Tibial nerve (tissue), 4 donors: ENCODE measurements around the gene SERPINE1. TPM values are rescaled to one million over a fixed set of nuclear protein-coding genes. Genes with fewer than 3 reads are reported as not detected.

Experiments
- DNase-seq, 2 donors: peaks; one replicate each; pipeline ENCODE4 v3.0.0-alpha.2; 2019; ENCODE audit warnings: low spot score in 2 of 2
- H3K27ac ChIP-seq, 4 donors: fragments of 200-600 bp; sonication (generic) in 3 of 4; one replicate each; pipeline ENCODE4 v1.5.1; 2017 to 2019; ENCODE audit warnings: mild to moderate bottlenecking in 1 of 4
- H3K27me3 ChIP-seq, 2 donors: fragments of 200-600 bp; sonication (generic) in 1 of 2; one replicate each; pipeline versions ENCODE4 v1.5.1 to v1.6.0; 2017 to 2019
- H3K36me3 ChIP-seq, 3 donors: fragments of 200-600 bp; sonication (generic); one replicate each; pipeline ENCODE4 v1.5.1; 2018 to 2019
- H3K4me1 ChIP-seq, 4 donors: fragments of 200-600 bp; sonication (generic) in 3 of 4; one replicate each; pipeline ENCODE4 v1.5.1; 2017 to 2019
- H3K4me3 ChIP-seq, 4 donors: fragments of 200-600 bp; sonication (generic) in 3 of 4; one replicate each; pipeline ENCODE4 v1.5.1; 2017 to 2019; ENCODE audit warnings: mild to moderate bottlenecking in 1 of 4, moderate library complexity in 1 of 4
- H3K9me3 ChIP-seq, 4 donors: fragments of 200-600 bp; sonication (generic) in 3 of 4; one replicate each; pipeline ENCODE4 v1.5.1; 2017 to 2019
- EP300 ChIP-seq, 2 donors: sonication (generic); formaldehyde crosslinking; IDR thresholded peaks; one replicate each; pipeline ENCODE4 v1.6.1; 2017; ENCODE audit warnings: antibody characterized with exemption in 2 of 2, mild to moderate bottlenecking in 1 of 2
- POLR2A ChIP-seq, 2 donors: fragments of 450-650 bp; IDR thresholded peaks; one replicate each; pipeline ENCODE4 v1.6.1; 2017; ENCODE audit warnings: antibody characterized with exemption in 2 of 2, mild to moderate bottlenecking in 2 of 2, moderate library complexity in 2 of 2
- WGBS, 2 donors: methylation state at CpG; one replicate each; pipeline ENCODE4 v1.1.5; 2018; 5-methylcytosine and 5-hydroxymethylcytosine counted together
- total RNA-seq, 4 donors: library from RNA; depleted of rRNA; stranded (reverse); fragments of >200 nt; gene quantifications; one replicate each; pipeline ENCODE4 v1.1.0, GENCODE V29; 2016
- TF ChIP-seq, protein P1 (sequence below), 5 experiments: fragments of 200-600 bp in 3 of 5; fragments of 450-650 bp in 2 of 5; sonication (generic) in 3 of 5; IDR thresholded peaks; one replicate each; pipeline ENCODE4 v1.5.1; 2016 to 2019; ENCODE audit warnings: antibody characterized with exemption in 5 of 5, mild to moderate bottlenecking in 3 of 5, moderate library complexity in 2 of 5

The SERPINE1 gene
- total RNA-seq, 4 donors from 2014 or later: 3.3 to 13.9 (median 8.1) TPM

GRCh38 chr7:101138213-101138870, 11.4 kb downstream of the SERPINE1 start:
- peaks cover 0 to 15% (median 4%) of the 10 kb centered on the region in 4 donors for H3K4me1 ChIP-seq
- H3K4me3 ChIP-seq: peak overlapping the region in 1 of 4 donors; percentile 20
- H3K9me3 ChIP-seq: no peaks in the 10 kb centered on the region
- H3K27ac ChIP-seq: peak overlapping the region in 3 of 4 donors; percentile 32 to 84 (median 64)
- TF ChIP-seq POLR2A (IDR thresholded peaks at IDR 0.05): no peak
- TF ChIP-seq, protein P1, sequence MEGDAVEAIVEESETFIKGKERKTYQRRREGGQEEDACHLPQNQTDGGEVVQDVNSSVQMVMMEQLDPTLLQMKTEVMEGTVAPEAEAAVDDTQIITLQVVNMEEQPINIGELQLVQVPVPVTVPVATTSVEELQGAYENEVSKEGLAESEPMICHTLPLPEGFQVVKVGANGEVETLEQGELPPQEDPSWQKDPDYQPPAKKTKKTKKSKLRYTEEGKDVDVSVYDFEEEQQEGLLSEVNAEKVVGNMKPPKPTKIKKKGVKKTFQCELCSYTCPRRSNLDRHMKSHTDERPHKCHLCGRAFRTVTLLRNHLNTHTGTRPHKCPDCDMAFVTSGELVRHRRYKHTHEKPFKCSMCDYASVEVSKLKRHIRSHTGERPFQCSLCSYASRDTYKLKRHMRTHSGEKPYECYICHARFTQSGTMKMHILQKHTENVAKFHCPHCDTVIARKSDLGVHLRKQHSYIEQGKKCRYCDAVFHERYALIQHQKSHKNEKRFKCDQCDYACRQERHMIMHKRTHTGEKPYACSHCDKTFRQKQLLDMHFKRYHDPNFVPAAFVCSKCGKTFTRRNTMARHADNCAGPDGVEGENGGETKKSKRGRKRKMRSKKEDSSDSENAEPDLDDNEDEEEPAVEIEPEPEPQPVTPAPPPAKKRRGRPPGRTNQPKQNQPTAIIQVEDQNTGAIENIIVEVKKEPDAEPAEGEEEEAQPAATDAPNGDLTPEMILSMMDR (IDR thresholded peaks at IDR 0.05): peak; percentile 72 to 89 (median 85)
- TF ChIP-seq EP300 (IDR thresholded peaks at IDR 0.05): peak in 1 of 2 donors; percentile 73
- peaks cover 0 to 3% (median 0%) of the 10 kb centered on the region in 3 donors for H3K36me3 ChIP-seq
- peak; percentile 66 to 88 for DNase-seq
- H3K27me3 ChIP-seq: no peaks in the 10 kb centered on the region
- WGBS, 2 donors: 6 to 8% methylated on average over 16 of the region's 16 CpGs

- Histone ChIP-seq H3K27me3 (no peaks in the 10 kb centered on the region), H3K4me1 (peaks cover 0 to 22% (median 6%) of the 10 kb centered on the region in 4 donors), H3K9me3 (no peaks in the 10 kb centered on the region), H3K4me3 (no peak overlapping the region), H3K27ac (no peak overlapping the region), H3K36me3 (peaks cover 0 to 3% (median 0%) of the 10 kb centered on the region in 3 donors)
- TF ChIP-seq, protein P1 (IDR thresholded peaks at IDR 0.05): no peak
- TF ChIP-seq POLR2A (IDR thresholded peaks at IDR 0.05) (no peak), EP300 (IDR thresholded peaks at IDR 0.05) (no peak)
- 15 to 23% methylated on average over 3 of the region's 3 CpGs for WGBS, 2 donors
- no peak for DNase-seq
These were observed 13.4 kb downstream of the SERPINE1 start for GRCh38 chr7:101140339-101140699.

GRCh38 chr7:101140746-101141382, 14.0 kb downstream of the SERPINE1 start:
- Histone ChIP-seq H3K9me3 (no peaks in the 10 kb centered on the region), H3K27me3 (no peaks in the 10 kb centered on the region), H3K27ac (no peak overlapping the region), H3K36me3 (no peaks in the 10 kb centered on the region), H3K4me3 (no peak overlapping the region), H3K4me1 (peaks cover 0 to 22% (median 6%) of the 10 kb centered on the region in 4 donors)
- 80 to 86% methylated on average over 4 of the region's 4 CpGs for WGBS, 2 donors
- TF ChIP-seq, protein P1 (IDR thresholded peaks at IDR 0.05): no peak
- TF ChIP-seq POLR2A (IDR thresholded peaks at IDR 0.05) (no peak), EP300 (IDR thresholded peaks at IDR 0.05) (no peak)
- no peak for DNase-seq

- Histone ChIP-seq H3K27me3 (peaks cover 0 to 18% of the 10 kb centered on the region in 2 donors), H3K36me3 (peaks cover 0 to 7% (median 0%) of the 10 kb centered on the region in 3 donors), H3K27ac (no peak overlapping the region), H3K4me1 (peaks cover 0 to 16% (median 9%) of the 10 kb centered on the region in 4 donors), H3K4me3 (no peak overlapping the region), H3K9me3 (no peaks in the 10 kb centered on the region)
- no peak for DNase-seq
- TF ChIP-seq EP300 (IDR thresholded peaks at IDR 0.05) (no peak), POLR2A (IDR thresholded peaks at IDR 0.05) (no peak)
- TF ChIP-seq, protein P1 (IDR thresholded peaks at IDR 0.05): no peak
- WGBS, 2 donors: 83 to 92% methylated on average over 2 of the region's 2 CpGs
These were observed 25.2 kb downstream of the SERPINE1 start for GRCh38 chr7:101151908-101152651.
